HepG2 (cell line): ENCODE measurements around the gene SYPL1. TPM values are rescaled to one million over a fixed set of nuclear protein-coding genes. Genes with fewer than 3 reads are reported as not detected.

Source experiments
- ATAC-seq: fragments of 200-7000 bp; cut with Tn5 transposase; 3 replicates; pipeline ENCODE4 v1.9.1; 2020; ENCODE audit warnings: mild to moderate bottlenecking, moderate library complexity
- BruUV-seq: library from RNA; stranded (reverse); fragments of 400-500 nt; replicated peaks from 2 replicates; lab custom pipeline; 2021; lab: Mats Ljungman, UMichigan
- CTCF ChIA-PET: fragments of 300-600 bp; formaldehyde crosslinking; extraction: SDS; loops from one replicate; lab custom pipeline; 2021; ENCODE audit warnings: low total read pairs, inconsistent platforms, low intra/inter-chr PET ratio; lab: Yijun Ruan, JAX
- POLR2A ChIA-PET: fragments of 350-600 bp; sonication (Branson Sonifier 250); formaldehyde crosslinking; loops from one replicate; lab custom pipeline; 2020; ENCODE audit warnings: antibody characterized with exemption, inconsistent platforms; lab: Yijun Ruan, JAX
- DNase-seq: peaks from one replicate; pipeline ENCODE4 v3.0.0-alpha.2; 2015; ENCODE audit warnings: low spot score
- FAIRE-seq: peaks from 3 replicates; lab custom pipeline; 2011; peaks lifted over from hg19 to GRCh38; lab: Jason Lieb, UNC
- H2AFZ ChIP-seq: one replicate; pipeline ENCODE4 v1.6.1; 2011; ENCODE audit warnings: low read length, inconsistent platforms
- H3K27ac ChIP-seq: fragments of 300-600 bp; 3 replicates; pipeline ENCODE4 v1.8.0; 2011; ENCODE audit warnings: mixed run types, mild to moderate bottlenecking, mixed read lengths, low read length, inconsistent platforms; ENCODE audit not compliant: insufficient read depth; ENCODE audit errors: extremely low read length
- H3K27me3 ChIP-seq, 2 experiments: fragments of 200-600 bp in 1 of 2; 2 replicates in 1 of 2; 3 replicates in 1 of 2; pipeline versions ENCODE4 v1.6.0 to v1.8.0; 2011; ENCODE audit warnings: low read length in 2 of 2, mild to moderate bottlenecking in 2 of 2, moderate library complexity in 2 of 2, inconsistent platforms in 1 of 2; ENCODE audit not compliant: insufficient read depth in 2 of 2, control insufficient read depth in 1 of 2
- H3K36me3 ChIP-seq, 2 experiments: fragments of 200-600 bp in 1 of 2; replicated peaks in 1 of 2; 2 replicates in 1 of 2; 3 replicates in 1 of 2; pipeline versions ENCODE4 v1.5.1 to v1.8.0; 2011; ENCODE audit warnings: low read length in 2 of 2, inconsistent platforms in 1 of 2; ENCODE audit not compliant: insufficient read depth in 2 of 2, control insufficient read depth in 1 of 2
- H3K4me1 ChIP-seq: 2 replicates; pipeline ENCODE4 v1.5.1; 2012; ENCODE audit warnings: low read length, inconsistent platforms; ENCODE audit not compliant: insufficient read depth
- H3K4me2 ChIP-seq: 2 replicates; pipeline ENCODE4 v1.6.0; 2011; ENCODE audit warnings: low read depth, low read length, inconsistent platforms
- H3K4me3 ChIP-seq, 3 experiments: fragments of 200-600 bp in 1 of 3; sonication (generic), shearing (Covaris generic) in 1 of 3; replicated peaks in 1 of 3; 2 replicates each; pipeline ENCODE4 v1.5.1; 2011 to 2016; ENCODE audit warnings: low read length in 3 of 3, inconsistent platforms in 2 of 3, low read depth in 2 of 3, mild to moderate bottlenecking in 2 of 3, control low read depth in 1 of 3, mixed read lengths in 1 of 3; ENCODE audit not compliant: insufficient read depth in 1 of 3
- H3K79me2 ChIP-seq: one replicate; pipeline ENCODE4 v1.6.1; 2011; ENCODE audit warnings: low read length, inconsistent platforms; ENCODE audit not compliant: insufficient read depth
- H3K9ac ChIP-seq: 2 replicates; pipeline ENCODE4 v1.6.0; 2011; ENCODE audit warnings: mild to moderate bottlenecking, low read depth, low read length, inconsistent platforms; ENCODE audit not compliant: insufficient read depth
- H3K9me3 ChIP-seq: 2 replicates; pipeline ENCODE4 v1.5.1; 2012; ENCODE audit warnings: mild to moderate bottlenecking, low read length
- H4K20me1 ChIP-seq: 2 replicates; pipeline ENCODE4 v1.6.0; 2011; ENCODE audit warnings: inconsistent platforms, mild to moderate bottlenecking, low read length, moderate library complexity; ENCODE audit not compliant: insufficient read depth
- ARNT ChIP-seq: fragments of 450-650 bp; IDR thresholded peaks from 2 replicates; pipeline ENCODE4 v1.6.1; 2017
- CBX1 ChIP-seq: IDR thresholded peaks from one replicate; pipeline ENCODE4 v1.6.1; 2016; ENCODE audit warnings: antibody characterized with exemption, low read depth
- CTCF ChIP-seq: sonication (generic); formaldehyde crosslinking; IDR thresholded peaks from 2 replicates; pipeline ENCODE4 v1.5.0; 2020; ENCODE audit warnings: mild to moderate bottlenecking, missing genetic modification reagents, moderate library complexity
- IKZF4 ChIP-seq: sonication (generic); formaldehyde crosslinking; IDR thresholded peaks from 2 replicates; pipeline ENCODE4 v1.5.1; 2020; ENCODE audit warnings: borderline replicate concordance, mild to moderate bottlenecking, low read depth, missing genetic modification reagents; ENCODE audit errors: not compliant biosample characterization
- KDM5A ChIP-seq: fragments of 200-600 bp; sonication (generic); IDR thresholded peaks from 2 replicates; pipeline ENCODE4 v1.7.0; 2018; ENCODE audit warnings: antibody characterized with exemption, mild to moderate bottlenecking, low read length, borderline replicate concordance
- KMT2A ChIP-seq: sonication (generic); formaldehyde crosslinking; IDR thresholded peaks from 2 replicates; pipeline ENCODE4 v1.4.0; 2020; ENCODE audit warnings: missing genetic modification reagents
- NFKBIZ ChIP-seq: IDR thresholded peaks from 2 replicates; pipeline ENCODE4 v1.6.1; 2018; ENCODE audit warnings: missing genetic modification reagents, missing compliant biosample characterization
- ONECUT2 ChIP-seq: sonication (generic); formaldehyde crosslinking; IDR thresholded peaks from 2 replicates; pipeline ENCODE4 v1.4.0; 2020; ENCODE audit warnings: missing genetic modification reagents
- PLSCR1 ChIP-seq: sonication (generic); formaldehyde crosslinking; IDR thresholded peaks from 2 replicates; pipeline ENCODE4 v1.5.0; 2020; ENCODE audit warnings: missing genetic modification reagents, mild to moderate bottlenecking, borderline replicate concordance
- RXRA ChIP-seq: sonication (generic); formaldehyde crosslinking; IDR thresholded peaks from 2 replicates; pipeline ENCODE4 v1.5.1; 2020; ENCODE audit warnings: missing genetic modification reagents
- SIN3A ChIP-seq: IDR thresholded peaks from 2 replicates; pipeline ENCODE4 v1.6.1; 2011; ENCODE audit warnings: low read depth, mild to moderate bottlenecking, control low read depth, low read length, borderline replicate concordance
- TSC22D2 ChIP-seq: sonication (generic); formaldehyde crosslinking; IDR thresholded peaks from 2 replicates; pipeline ENCODE4 v1.5.1; 2020; ENCODE audit warnings: missing genetic modification reagents, mild to moderate bottlenecking, borderline replicate concordance
- ZBTB1 ChIP-seq: sonication (generic); formaldehyde crosslinking; IDR thresholded peaks from 2 replicates; pipeline ENCODE4 v1.4.0; 2020; ENCODE audit warnings: missing genetic modification reagents, borderline replicate concordance
- ZEB1 ChIP-seq: IDR thresholded peaks from 2 replicates; pipeline ENCODE4 v1.6.1; 2012; ENCODE audit warnings: mild to moderate bottlenecking, low read depth, inconsistent platforms; ENCODE audit not compliant: insufficient replicate concordance
- ZFP36L2 ChIP-seq: sonication (generic); formaldehyde crosslinking; IDR thresholded peaks from 2 replicates; pipeline ENCODE4 v1.4.0; 2020; ENCODE audit warnings: missing genetic modification reagents
- ZNF207 ChIP-seq: fragments of 450-650 bp; IDR thresholded peaks from 2 replicates; pipeline ENCODE4 v1.6.1; 2016; ENCODE audit warnings: antibody characterized with exemption, borderline replicate concordance
- ZNF235 ChIP-seq: sonication (generic); formaldehyde crosslinking; IDR thresholded peaks from 2 replicates; pipeline ENCODE4 v1.8.1; 2023; ENCODE audit warnings: mild to moderate bottlenecking, missing genetic modification reagents, borderline replicate concordance
- ZNF33B ChIP-seq: sonication (generic); formaldehyde crosslinking; IDR thresholded peaks from 2 replicates; pipeline ENCODE4 v1.5.1; 2020; ENCODE audit warnings: mild to moderate bottlenecking, missing genetic modification reagents
- ZNF589 ChIP-seq: sonication (generic); formaldehyde crosslinking; conservative IDR thresholded peaks from 2 replicates; pipeline ENCODE4 v1.8.0; 2022; ENCODE audit warnings: mild to moderate bottlenecking, moderate library complexity, missing genetic modification reagents
- WGBS: methylation state at CpG from one replicate; pipeline ENCODE4 v1.1.6; 2017; ENCODE audit warnings: low lambda C conversion rate; 5-methylcytosine and 5-hydroxymethylcytosine counted together
- in situ Hi-C: cut with HindIII; loops from 2 replicates; pipeline ENCODE4 v1.10.0; 2017; ENCODE audit warnings: low pct_unique_long_range_greater_than_20kb; ENCODE audit not compliant: extremely low pct_ligation_motif_present
- intact Hi-C: fragments of 100-400 bp; cut with micrococcal nuclease; formaldehyde crosslinking; loops from one replicate; pipeline ENCODE4 v1.10.0; 2022; ENCODE audit not compliant: unreplicated experiment
- polyA plus RNA-seq, 8 experiments: library from polyadenylated mRNA; depleted of rRNA in 3 of 8; stranded (reverse) in 7 of 8; unstranded in 1 of 8; fragments of >200 nt; fragmentation: Illumina TruSeq in 4 of 8; extraction: Trizol in 4 of 8; gene quantifications; 2 replicates each; pipeline versions ENCODE4 v1.2.1 to v1.2.3, GENCODE V29; 2011 to 2016; ENCODE audit warnings: low read depth in 4 of 8, missing spikeins in 1 of 8, mixed read lengths in 1 of 8; ENCODE audit not compliant: insufficient read depth in 1 of 8
- total RNA-seq, 5 experiments: library from RNA; depleted of rRNA; stranded (reverse); fragments of >200 nt; fragmentation: Illumina TruSeq; extraction: Trizol; gene quantifications; 2 replicates each; pipeline ENCODE4 v1.2.3, GENCODE V29; 2016; ENCODE audit warnings: low read depth in 1 of 5
- TF ChIP-seq, protein P1 (sequence below): sonication (generic); formaldehyde crosslinking; conservative IDR thresholded peaks from 2 replicates; pipeline ENCODE4 v1.5.0; 2020; ENCODE audit warnings: missing genetic modification reagents

The SYPL1 gene
- total and polyA plus RNA-seq, 2 of the 13 experiments (the other 11 are each of a cell fraction or from before 2014, with no cell fraction given): 27.5 to 40.2 TPM

- peak; percentile 56 for DNase-seq
- Histone ChIP-seq H3K36me3 (no peaks in the 10 kb centered on the region), H4K20me1 (no peaks in the 10 kb centered on the region), H3K27ac (no peak overlapping the region), H3K9me3 (no peaks in the 10 kb centered on the region), H3K4me2 (peak overlapping the region; percentile 5; the same call in 1 of the 2 replicates), H3K4me3 (no peak overlapping the region), H3K9ac (no peak overlapping the region), H3K79me2 (no peaks in the 10 kb centered on the region), H3K4me1 (peaks cover 46% of the 10 kb centered on the region), H2AFZ (no peak overlapping the region), H3K27me3 (peaks cover 0 to 12% of the 10 kb centered on the region in 2 experiments; a peak in 2 of 5 replicates)
- intact Hi-C loops: loop anchor here (1.0 to 10.0 kb wide), 3 partner anchors 96 to 407 kb away; no protein-coding TSS in a partner anchor
- ChIA-PET POLR2A (interaction anchor here (0.8 kb wide), 1 partner anchor 54 kb away, joined by 4 read pairs; the partner anchor contains the start of gene SYPL1), CTCF (interaction anchor here (4.5 kb wide), 1 partner anchor 95 kb away, joined by 94 read pairs; no protein-coding TSS in a partner anchor)
- peak; percentile 74 for ATAC-seq
- BruUV-seq: no TSS peak
- 57% methylated on average over 12 of the region's 19 CpGs for WGBS
- in situ Hi-C loops: loop anchor here (5.0 kb wide), 1 partner anchor 94 kb away; no protein-coding TSS in a partner anchor
- no peak for FAIRE-seq
- TF ChIP-seq ONECUT2 (CRISPR knock-in tag) (no peak), KDM5A (no peak), CTCF (peak; percentile 24; the same call in 1 of the 2 replicates), ZNF33B (CRISPR knock-in tag) (no peak), KMT2A (no peak), ZBTB1 (CRISPR knock-in tag) (no peak), RXRA (CRISPR knock-in tag) (peak; percentile 49; the same call in 1 of the 2 replicates), ARNT (no peak), ZNF589 (CRISPR knock-in tag) (no peak), NFKBIZ (CRISPR knock-in tag) (no peak), IKZF4 (no peak), ZNF207 (no peak), PLSCR1 (CRISPR knock-in tag) (no peak), ZEB1 (no peak), SIN3A (no peak), ZFP36L2 (CRISPR knock-in tag) (no peak), TSC22D2 (CRISPR knock-in tag) (no peak), CBX1 (no peak), ZNF235 (CRISPR knock-in tag) (no peak)
- TF ChIP-seq, protein P1, sequence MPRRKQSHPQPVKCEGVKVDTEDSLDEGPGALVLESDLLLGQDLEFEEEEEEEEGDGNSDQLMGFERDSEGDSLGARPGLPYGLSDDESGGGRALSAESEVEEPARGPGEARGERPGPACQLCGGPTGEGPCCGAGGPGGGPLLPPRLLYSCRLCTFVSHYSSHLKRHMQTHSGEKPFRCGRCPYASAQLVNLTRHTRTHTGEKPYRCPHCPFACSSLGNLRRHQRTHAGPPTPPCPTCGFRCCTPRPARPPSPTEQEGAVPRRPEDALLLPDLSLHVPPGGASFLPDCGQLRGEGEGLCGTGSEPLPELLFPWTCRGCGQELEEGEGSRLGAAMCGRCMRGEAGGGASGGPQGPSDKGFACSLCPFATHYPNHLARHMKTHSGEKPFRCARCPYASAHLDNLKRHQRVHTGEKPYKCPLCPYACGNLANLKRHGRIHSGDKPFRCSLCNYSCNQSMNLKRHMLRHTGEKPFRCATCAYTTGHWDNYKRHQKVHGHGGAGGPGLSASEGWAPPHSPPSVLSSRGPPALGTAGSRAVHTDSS (CRISPR knock-in tag): no peak
Observed at GRCh38 chr7:106057962-106058927, 53.9 kb downstream of the SYPL1 start.
